ENCODE results near the gene TPM4. TPM values are rescaled to one million over a fixed set of nuclear protein-coding genes. Genes with fewer than 3 reads are reported as not detected.

TPM4 gene
- total and polyA plus RNA-seq, 2 of the 8 experiments (the other 6 are each of a cell fraction or from before 2014, with no cell fraction given): 160 to 359 TPM

GRCh38 chr19:16111909-16112752 is 35.8 kb downstream of the TPM4 start (continued):
- TF ChIP-seq CHD7 (IDR thresholded peaks at IDR 0.05; ENCODE audit: insufficient replicate concordance, low read length) (no peak), CBX5 (IDR thresholded peaks at IDR 0.05; ENCODE audit: low read depth, low read length) (no peak), POU5F1 (IDR thresholded peaks at IDR 0.05; ENCODE audit: low read depth, low read length) (no peak), ATF3 (IDR thresholded peaks at IDR 0.05; ENCODE audit: insufficient read depth, low read depth, low read length) (no peak), CTCF (IDR thresholded peaks at IDR 0.05; ENCODE audit: control extremely low read depth in 1 of 3, insufficient read depth in 1 of 3, low read depth in 1 of 3, low read length in 3 of 3) (no peak)
